HG03571 (cell line): ENCODE measurements around the gene HSF5.

Experiments used
- ATAC-seq: cut with Tn5 transposase; IDR thresholded peaks from one replicate; pipeline ENCODE4 v1.9.1; 2021; ENCODE audit not compliant: unreplicated experiment

HSF5 gene

GRCh38 chr17:58371300-58371950, 116.8 kb downstream of the HSF5 start:
- no peak for ATAC-seq

DNA sequence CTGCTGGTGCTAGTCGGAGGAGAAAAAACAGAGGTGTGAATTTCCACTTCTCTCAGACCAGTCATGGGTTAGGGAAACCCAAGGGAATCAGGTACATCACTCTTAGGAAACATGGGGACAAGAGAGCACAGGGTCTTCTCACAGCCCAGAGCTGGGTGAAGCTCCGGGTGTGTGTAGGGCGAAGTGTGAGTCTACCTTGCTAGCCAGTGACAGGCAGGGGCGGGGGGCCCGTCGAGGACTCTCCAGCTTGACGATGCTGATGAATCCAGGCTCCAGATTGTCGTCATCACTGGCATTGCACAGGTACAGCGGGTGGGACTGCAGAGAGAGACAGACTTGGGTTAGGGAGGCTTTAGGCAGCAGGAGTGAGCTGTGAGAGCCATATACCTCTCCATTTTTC, 117.5 kb downstream of the HSF5 start:
- ATAC-seq, result no peak

- ATAC-seq, result no peak
Observed at GRCh38 chr17:58370309-58370708, 117.9 kb downstream of the HSF5 start.
